ENCODE measurements around the gene POU5F1. TPM values are rescaled to one million over a fixed set of nuclear protein-coding genes. Genes with fewer than 3 reads are reported as not detected.

Gene POU5F1
- total RNA-seq, 1 experiment from 2014 or later: not detected

DNA sequence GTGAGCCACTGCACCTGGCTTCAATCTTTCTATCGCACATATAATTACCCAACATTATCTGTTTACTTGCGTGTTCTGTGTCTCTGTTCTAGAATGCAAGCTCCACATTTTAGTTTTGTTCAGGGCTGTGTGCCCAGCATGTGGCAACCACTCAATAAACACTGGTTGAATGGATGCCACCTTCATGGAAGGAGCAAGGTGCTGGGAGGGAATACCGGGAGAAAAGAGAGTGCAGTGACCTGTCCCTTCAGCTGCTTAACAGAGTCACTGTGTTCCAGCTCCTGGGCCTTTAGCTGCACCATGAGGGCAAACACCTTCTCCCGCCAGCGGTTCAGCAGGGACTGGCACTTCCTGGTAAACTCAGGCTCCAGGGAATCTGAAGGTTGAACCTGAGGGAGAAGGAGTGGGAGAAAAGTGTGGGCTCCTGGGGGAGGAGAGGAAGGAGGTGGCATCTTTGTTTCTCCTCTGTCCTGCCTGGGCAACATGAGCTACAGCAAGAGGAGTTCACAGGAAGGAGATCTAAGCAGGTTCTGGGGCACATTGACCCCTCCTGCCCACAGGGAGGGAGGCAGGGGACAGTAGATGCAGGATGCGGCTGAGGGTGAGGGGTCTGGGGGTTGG, 20.5 kb downstream of the POU5F1 start:
- peaks cover 13% of the 10 kb centered on the region for H3K36me3 ChIP-seq (ENCODE audit: insufficient read depth, low read length, poor library complexity, severe bottlenecking)
- H3K9me3 ChIP-seq (ENCODE audit: low read depth, low read length, poor library complexity, severe bottlenecking): no peaks in the 10 kb centered on the region
- intact Hi-C loops (cut with micrococcal nuclease; ENCODE audit: unreplicated experiment): no loop called here
- no peak for TF ChIP-seq EZH2 (IDR thresholded peaks at IDR 0.05; ENCODE audit: borderline replicate concordance, low read depth, low read length, poor library complexity, severe bottlenecking)
- H3K4me3 ChIP-seq (ENCODE audit: low read depth, low read length, poor library complexity, severe bottlenecking): no peak overlapping the region
- POLR2A ChIA-PET (ENCODE audit: low non-redundant PET): no interaction called here
- no peaks in the 10 kb centered on the region for H3K27me3 ChIP-seq (replicated peaks; ENCODE audit: insufficient read depth, low read depth, low read length, poor library complexity)
- CTCF ChIA-PET: no interaction called here
- no TSS peak for BruUV-seq (replicated peaks)
- DNase-seq (ENCODE audit: low spot score): no peak
- no peaks in the 10 kb centered on the region for H3K4me1 ChIP-seq (ENCODE audit: insufficient read depth, low read length, poor library complexity, severe bottlenecking)
- no peak overlapping the region for H3K27ac ChIP-seq (ENCODE audit: low read depth, low read length, poor library complexity, severe bottlenecking)

DNA sequence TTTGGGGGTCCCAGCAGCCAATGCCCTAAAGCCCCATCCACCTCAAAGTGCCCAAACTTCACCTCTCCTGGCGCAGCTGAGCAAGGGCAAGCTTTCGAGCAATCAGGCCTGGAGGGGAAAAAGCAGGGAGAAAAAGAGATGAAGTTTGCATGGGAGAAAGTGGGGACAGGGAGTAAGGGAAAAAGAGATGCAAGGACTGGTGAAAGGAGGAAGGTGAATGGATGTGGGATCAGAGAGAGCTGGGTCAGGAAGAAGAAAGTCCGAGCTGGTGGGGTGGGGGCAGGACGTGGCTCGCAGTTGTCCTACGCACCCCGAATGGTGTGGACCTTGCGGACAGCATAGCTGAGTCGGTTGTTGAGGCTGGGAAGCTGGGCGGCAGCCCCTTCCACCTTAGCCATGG, 25.1 kb downstream of the POU5F1 start:
- Histone ChIP-seq H3K27me3 (replicated peaks; ENCODE audit: insufficient read depth, low read depth, low read length, poor library complexity) (no peaks in the 10 kb centered on the region), H3K27ac (ENCODE audit: low read depth, low read length, poor library complexity, severe bottlenecking) (no peak overlapping the region), H3K9me3 (ENCODE audit: low read depth, low read length, poor library complexity, severe bottlenecking) (no peaks in the 10 kb centered on the region), H3K4me1 (ENCODE audit: insufficient read depth, low read length, poor library complexity, severe bottlenecking) (no peaks in the 10 kb centered on the region), H3K4me3 (ENCODE audit: low read depth, low read length, poor library complexity, severe bottlenecking) (no peak overlapping the region), H3K36me3 (ENCODE audit: insufficient read depth, low read length, poor library complexity, severe bottlenecking) (peaks cover 18% of the 10 kb centered on the region)
- intact Hi-C loops (cut with micrococcal nuclease; ENCODE audit: unreplicated experiment): no loop called here
- CTCF ChIA-PET: no interaction called here
- no peak for TF ChIP-seq CTCF (conservative IDR thresholded peaks at IDR 0.05; ENCODE audit: low read depth, low read length)
- TF ChIP-seq EZH2 (IDR thresholded peaks at IDR 0.05; ENCODE audit: borderline replicate concordance, low read depth, low read length, poor library complexity, severe bottlenecking): no peak
- no peak for DNase-seq (ENCODE audit: low spot score)
- POLR2A ChIA-PET (ENCODE audit: low non-redundant PET): interaction anchor here (0.6 kb wide), 1 partner anchor 254 kb away, joined by 3 read pairs; no protein-coding TSS in a partner anchor
- BruUV-seq (replicated peaks): no TSS peak

DNA sequence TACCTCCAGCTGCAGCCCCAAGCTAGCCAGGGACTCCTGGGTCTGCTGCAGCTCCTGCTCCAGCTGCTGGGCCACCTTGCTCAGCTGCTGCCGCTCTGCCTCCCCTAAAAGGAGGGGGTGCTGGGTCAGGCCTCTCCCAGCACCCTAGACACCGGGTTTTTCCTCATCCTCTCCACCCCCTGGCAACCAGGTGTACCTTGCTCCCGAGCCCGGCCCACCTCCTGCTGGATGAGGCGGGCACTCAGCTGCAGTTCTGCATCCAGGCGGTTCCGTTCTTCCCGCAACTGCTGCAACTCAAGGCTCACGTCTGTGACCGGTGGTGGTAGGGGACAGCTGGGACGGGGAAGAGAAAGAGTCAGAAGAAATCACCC, 25.5 kb downstream of the POU5F1 start:
- no TSS peak for BruUV-seq (replicated peaks)
- POLR2A ChIA-PET (ENCODE audit: low non-redundant PET): no interaction called here

More for the DNA sequence above, 25.5 kb downstream of the POU5F1 start:
- Histone ChIP-seq H3K4me3 (ENCODE audit: low read depth, low read length, poor library complexity, severe bottlenecking) (no peak overlapping the region), H3K27me3 (replicated peaks; ENCODE audit: insufficient read depth, low read depth, low read length, poor library complexity) (no peaks in the 10 kb centered on the region), H3K36me3 (ENCODE audit: insufficient read depth, low read length, poor library complexity, severe bottlenecking) (peaks cover 18% of the 10 kb centered on the region), H3K4me1 (ENCODE audit: insufficient read depth, low read length, poor library complexity, severe bottlenecking) (no peaks in the 10 kb centered on the region), H3K27ac (ENCODE audit: low read depth, low read length, poor library complexity, severe bottlenecking) (no peak overlapping the region), H3K9me3 (ENCODE audit: low read depth, low read length, poor library complexity, severe bottlenecking) (no peaks in the 10 kb centered on the region)
- DNase-seq (ENCODE audit: low spot score): no peak
- no peak for TF ChIP-seq EZH2 (IDR thresholded peaks at IDR 0.05; ENCODE audit: borderline replicate concordance, low read depth, low read length, poor library complexity, severe bottlenecking)
- TF ChIP-seq CTCF (conservative IDR thresholded peaks at IDR 0.05; ENCODE audit: low read depth, low read length): no peak
- CTCF ChIA-PET: no interaction called here
- intact Hi-C loops (cut with micrococcal nuclease; ENCODE audit: unreplicated experiment): no loop called here

All from A673 (cell line).